Femur (tissue), 1 donor: ENCODE results near the gene LUZP1.

Experiments
- DNase-seq: peaks from one replicate; pipeline ENCODE4 v3.0.0-alpha.2; 2017

Gene LUZP1

DNA sequence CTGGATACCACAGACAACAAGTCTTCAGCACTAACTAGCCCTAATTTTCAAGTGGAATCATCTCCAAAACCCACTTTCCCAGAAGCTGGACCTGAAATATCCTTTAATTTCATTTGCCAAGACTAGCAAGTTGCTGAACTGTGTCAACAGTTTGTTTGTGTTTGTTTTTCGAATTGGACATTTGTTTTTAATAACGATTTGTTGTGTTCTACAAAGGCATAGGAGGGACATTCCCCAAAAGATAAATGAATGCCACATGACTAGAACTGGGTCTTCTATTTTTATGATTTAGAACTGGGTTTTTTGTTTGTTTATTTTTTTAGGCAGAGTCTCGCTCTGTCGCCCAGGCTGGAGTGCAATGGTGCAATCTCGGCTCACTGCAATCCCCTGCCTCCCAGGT is 17.9 kb downstream of the LUZP1 start:
- no peak for DNase-seq

DNA sequence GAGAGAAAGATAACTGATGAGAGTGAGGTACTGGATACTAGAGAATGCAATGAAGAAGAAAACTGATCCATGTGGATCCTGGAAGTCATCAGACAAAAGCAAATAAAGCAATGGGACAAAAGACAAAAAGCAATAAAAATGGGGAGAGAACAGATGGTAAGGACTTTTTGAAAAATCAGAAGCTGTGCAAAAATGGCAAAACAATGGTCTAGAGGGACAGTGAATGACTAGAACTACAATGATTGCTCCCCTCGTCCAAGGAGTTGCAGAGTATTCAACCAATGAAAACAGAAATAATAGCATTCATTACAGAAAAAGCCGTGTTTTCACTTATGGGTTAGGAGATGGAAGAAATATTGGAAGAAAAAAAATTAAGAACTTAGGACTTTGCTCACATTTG is 18.5 kb downstream of the LUZP1 start:
- DNase-seq, result no peak

DNA sequence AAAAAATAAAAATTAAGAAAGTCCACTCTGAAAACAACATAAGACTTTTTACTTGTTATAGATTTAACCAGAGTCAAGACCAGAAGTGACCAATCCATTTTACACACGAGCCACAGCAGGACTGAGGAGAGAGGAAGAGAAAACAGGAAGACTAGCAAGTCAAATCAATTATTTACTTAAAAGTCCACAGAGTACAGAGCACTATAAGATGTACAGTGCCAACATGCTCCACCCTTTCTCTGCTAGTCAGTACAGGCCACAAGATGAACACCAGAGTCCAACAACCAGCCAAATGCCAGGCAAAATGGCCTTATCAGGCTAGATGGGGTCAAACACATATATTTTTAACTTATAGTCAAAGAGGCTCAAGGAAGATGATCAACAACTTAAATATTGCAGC is 19.5 kb downstream of the LUZP1 start:
- no peak for DNase-seq

DNA sequence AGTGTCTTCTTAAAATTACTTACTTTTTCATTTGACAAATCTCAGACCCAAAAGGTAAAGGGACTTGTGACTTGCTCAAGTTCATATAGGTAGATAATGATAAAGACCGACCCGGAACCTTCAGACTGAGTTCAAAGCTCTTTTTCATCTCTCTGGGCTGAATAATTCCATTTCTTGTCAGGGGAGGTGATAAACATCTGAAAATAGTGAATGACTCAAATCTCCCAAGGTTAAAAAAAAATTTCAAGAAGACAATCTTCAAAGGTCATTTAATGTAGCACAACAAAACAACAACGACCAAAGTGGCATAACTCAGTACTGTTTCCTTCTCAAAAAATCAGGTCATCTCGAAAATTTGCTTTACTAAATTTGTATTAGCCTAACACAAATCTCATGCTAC is 20.6 kb downstream of the LUZP1 start:
- no peak for DNase-seq

DNA sequence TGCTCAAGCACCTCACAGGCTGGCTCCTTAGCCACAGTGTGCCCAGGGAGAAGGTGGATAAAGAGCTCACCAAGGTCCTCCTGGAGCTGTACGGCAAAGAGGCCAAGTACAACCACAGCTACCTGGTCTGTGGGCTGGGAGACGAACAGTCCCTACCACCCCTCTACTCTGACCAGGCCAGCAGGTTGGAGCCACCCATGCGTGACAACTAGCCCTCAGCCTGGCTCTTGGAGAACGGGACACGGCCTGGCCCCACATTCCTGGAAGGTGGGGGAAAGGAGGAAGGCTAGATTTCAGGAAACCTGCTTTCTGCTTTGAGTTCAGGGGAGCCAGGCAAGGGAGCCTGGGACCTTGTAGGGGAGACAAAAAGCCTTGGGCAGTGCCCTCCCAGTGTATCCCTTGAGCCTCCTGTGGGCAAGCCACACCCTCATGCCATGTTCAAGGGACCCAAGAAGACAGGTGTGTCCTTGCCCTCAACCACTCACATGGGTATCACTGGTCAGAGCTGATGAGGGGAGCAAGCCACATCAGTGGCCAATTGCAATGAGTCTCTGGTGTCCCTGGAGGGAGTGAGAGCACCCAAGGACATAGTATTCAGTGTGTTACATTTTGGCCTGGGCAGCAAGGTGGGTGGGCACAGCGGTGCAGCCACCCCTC is 27.6 kb downstream of the LUZP1 start:
- no peak for DNase-seq

DNA sequence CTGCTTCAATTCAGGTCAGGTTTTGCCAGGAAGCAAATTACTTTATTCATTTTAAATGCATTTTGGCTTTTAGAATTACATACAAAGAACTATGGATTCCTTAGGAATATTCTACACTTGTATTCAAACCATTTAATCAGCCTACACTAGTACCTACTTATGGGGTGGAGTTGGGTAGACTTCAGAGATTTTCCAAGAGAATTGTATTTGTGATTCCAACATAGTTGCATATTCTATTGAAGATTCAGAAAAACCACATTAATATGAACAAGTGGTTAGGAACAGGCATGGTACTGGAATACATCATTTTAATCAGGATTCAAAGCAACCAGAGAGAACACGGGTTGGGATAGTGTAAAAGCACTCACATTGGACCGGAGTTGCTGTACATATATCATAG is 33.4 kb downstream of the LUZP1 start:
- no peak for DNase-seq

DNA sequence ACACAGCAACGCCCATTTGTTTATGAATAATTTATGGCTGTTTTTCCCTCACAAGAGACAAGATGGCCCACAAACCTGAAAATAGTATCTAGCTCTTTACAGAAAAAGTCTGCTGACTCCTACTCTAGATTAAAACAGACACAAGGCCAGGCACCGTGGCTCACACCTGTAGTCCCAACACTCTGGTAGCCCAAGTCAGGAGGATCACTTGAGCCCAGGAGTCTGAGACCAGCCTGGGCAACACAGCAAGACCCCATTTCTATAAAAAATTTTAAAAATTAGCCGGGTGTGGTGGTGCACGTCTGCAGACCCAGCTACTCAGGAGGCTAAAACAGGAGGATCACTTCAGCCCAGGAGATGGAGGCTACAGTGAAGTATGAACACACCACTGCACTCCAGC is 34.6 kb downstream of the LUZP1 start:
- no peak for DNase-seq

DNA sequence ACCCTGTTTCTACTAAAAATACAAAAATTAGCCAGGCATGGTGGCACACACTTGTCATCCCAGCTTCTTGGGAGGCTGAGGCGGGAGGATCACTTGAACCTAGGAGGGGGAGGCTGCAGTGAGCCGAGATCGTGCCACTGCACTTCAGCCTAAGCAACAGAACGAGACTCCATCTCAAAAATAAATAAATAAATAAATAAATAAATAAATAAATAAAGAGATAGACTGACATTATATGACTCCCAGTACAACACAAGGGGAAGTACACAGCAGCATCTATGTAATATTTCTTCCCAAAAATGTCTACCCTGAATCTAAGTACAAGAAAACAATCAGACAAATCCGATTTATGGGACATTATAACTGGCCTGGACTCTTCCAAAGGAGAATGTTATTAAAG is 35.1 kb downstream of the LUZP1 start:
- DNase-seq, result no peak

DNA sequence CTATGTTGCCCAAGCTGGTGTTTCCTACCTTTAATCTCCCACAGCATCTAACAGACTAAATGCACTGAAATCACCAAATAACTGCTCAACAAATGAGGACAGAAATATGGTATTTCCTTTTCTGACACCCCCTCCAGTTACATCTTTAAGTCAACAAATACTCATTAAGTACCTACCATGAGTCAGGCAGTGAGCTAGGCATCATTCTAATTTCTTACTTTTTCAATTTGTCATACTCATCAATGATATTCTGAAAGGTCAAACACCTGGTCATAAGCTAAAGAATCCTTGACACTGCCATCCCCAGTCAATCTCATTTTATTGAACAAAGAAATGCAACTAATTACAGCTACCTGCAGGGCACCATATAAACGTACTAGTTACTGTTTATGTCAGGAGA is 36.6 kb downstream of the LUZP1 start:
- DNase-seq, result no peak

DNA sequence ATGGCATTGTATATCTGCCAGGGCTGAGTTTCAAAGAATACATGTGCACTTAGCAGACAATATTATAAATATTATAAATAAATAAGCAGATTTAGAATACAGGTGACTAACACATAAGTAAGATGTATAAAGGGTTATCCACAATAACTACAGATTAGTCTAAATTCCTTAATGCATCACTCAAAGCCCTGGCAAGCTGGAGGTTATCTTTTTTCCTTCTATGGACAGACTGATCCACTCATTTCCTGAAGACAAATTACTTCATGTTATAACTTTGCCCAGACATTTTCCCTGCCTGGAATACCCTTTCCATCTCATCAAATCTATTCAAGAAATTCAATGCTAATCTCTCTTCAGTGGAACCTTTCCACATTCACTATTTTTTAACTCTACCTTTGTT is 38.8 kb downstream of the LUZP1 start:
- no peak for DNase-seq

DNA sequence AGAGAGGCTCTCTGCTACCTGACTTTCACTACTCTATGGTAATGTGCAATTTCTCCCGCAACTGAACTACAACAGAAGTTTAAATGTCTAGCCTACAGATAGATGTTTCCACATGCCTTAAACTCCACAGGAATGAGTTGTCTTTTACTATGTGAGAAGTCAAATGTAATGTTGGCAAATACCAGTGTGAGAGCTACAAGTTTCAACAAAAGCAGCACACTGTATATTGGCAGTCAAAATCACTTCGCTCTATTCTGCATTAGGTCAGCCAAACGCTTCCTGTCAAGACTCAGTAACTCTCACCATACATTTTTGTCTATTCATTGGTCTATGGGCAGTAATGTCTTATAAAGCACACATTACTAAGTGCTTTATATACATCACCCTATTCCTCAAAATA is 41.9 kb downstream of the LUZP1 start:
- no peak for DNase-seq

DNA sequence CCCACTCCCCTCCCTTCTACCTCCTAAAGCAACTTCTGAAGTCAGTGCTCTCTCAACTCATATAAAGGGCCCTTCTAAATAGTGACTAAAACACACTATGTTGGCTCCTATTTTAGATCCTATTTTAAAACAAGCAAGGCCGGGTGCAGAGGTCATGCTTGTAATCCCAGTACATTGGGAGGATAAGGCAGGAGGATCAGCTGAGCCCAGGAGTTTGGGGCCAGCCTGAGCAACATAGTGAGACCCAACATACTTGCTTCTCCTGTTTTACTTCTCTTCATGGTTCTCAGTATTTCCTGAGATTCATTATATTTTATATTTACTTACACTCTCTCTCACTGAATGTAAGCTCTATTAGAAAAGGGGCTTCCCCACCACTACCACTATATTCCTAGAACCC is 42.5 kb downstream of the LUZP1 start:
- no peak for DNase-seq

DNA sequence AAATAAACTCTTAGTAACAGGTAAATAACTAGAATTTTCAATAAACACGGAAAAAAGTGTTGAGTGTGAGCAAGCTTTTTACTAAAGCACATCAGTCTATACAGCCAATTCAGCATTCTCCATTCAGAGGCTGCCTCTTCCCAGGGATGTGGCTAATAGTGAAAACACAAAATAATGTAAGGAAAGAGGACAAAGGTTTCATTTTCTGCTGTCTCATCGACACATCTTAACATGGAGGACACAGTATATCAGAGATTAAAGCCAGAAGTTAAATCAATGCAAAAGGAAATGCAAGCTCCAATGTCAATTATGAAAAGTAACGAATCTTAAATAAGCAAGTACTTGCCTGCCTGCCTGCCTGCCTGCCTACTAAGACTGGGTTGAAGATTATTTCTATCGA is 43.2 kb downstream of the LUZP1 start:
- no peak for DNase-seq

DNA sequence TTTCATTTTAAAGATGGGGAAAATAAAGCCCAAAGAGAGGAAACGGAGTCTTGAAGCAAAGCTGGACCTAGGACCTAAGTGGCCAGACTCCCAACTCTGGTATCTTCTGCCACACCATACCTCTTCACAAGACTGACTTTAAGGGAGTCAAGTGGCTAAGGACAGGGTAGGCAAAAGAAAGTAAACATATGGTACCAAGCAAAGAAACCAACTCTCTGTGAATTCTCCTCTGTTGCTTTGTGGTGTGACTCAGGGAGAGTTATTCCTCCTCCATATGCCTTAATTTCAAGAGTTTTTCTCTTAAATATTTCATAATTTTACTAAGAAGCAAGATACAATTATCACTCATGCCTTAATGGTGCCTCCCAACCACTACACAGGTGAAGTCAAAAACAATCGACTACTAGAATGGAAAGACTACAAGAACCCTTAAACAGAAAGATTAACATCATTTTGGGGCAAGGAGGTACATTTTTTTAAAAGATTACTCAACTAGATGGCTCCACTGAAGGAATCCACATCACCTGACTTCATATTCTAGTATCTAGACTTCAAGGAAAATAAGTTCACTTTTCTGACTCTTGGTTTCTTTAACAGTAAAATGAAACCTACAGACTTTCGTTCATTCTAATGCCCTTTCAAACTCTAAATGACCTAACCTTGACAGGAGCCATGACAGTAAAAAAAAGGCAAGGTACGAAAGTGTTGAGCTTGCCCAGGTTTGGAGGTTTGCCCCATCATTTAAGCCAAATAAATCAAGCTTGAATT is 44.2 kb downstream of the LUZP1 start:
- no peak for DNase-seq

DNA sequence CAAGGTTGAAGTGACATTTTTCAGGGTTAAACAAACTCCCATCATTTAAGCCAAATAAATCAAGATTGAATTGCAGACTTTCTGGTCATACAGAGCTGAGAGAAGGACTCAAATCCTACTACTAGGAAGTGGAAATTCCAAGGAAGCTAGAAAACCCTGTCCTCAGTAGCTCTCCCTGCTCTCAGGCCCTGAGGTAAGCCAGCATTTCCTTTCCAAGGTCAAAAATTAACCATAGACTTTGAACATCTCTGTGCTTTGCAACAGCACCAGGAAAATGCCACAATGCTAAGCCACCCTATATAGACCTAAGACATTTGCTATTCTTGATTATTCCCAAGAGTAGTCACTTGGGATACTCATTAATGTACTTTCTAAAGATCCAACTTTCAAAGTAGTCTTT is 45.1 kb downstream of the LUZP1 start:
- no peak for DNase-seq

DNA sequence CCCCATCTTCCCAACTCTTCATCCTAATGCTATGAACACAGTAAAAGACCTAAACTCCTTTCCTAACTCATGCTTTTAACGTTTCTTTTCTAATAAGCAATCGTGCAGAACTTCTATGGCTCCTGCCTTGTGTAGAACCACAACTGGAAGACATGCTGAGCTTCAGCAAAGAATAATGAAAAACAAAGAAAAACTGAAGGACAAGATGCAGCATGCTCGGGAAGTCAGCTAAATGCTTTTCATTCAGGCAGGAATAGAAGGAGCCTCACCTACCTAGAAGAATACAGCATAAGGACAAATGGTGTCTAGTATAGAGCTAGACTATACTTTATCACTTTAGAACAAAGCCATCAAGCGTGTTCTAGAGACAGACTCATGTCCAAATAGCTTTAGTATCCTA is 45.9 kb downstream of the LUZP1 start:
- DNase-seq, result no peak

DNA sequence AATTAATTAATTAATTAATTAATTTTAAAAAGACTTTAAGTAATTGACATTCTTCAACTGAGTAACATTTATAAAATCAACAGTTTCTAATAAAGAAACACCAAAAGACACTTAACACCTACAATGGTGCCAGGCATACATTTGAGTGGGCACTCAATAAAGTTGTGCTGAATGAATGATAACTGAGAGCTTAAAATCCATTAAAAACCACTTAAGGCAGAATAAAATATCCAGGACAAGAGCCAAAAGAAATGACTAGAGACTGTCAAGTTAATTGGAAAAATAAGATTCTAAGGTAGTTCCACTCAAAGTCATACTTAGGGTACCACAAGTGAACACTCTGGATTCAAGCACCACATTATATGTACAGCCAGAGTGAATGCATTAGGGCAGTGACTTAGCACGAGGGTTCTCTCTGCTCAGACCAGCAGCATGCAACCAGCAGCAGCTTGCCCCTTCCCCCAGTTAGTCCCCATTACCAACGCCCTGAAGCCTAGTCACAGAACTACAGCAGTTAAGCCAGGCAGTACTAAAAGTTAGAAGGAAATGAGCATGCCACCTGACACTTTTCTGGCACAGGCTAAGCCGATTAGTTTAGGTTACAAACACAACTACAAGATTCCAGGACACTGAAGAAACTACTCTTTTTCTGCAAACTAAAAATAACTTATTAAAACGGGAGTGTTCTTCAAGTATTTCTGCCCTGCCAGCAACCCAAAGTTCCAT is 46.5 kb downstream of the LUZP1 start:
- peak; percentile 62 for DNase-seq

DNA sequence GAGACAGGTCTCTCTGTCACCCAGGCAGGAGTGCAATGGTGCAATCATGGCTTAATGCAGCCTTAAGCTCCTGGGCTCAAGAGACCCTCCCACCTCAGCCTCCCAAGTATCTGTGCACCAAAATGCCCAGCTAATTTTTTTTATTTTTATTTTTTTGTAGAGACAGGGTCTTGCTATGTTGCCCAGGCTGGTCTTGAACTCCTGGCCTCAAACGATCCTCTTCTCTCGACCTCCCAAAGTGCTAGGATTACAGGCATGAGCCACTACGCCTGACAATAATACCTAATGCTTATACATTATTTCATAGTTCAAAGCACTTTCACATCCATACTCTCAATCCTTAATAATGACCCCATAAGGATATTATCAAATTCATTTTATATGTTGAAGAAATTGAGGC is 48.3 kb downstream of the LUZP1 start:
- no peak for DNase-seq

DNA sequence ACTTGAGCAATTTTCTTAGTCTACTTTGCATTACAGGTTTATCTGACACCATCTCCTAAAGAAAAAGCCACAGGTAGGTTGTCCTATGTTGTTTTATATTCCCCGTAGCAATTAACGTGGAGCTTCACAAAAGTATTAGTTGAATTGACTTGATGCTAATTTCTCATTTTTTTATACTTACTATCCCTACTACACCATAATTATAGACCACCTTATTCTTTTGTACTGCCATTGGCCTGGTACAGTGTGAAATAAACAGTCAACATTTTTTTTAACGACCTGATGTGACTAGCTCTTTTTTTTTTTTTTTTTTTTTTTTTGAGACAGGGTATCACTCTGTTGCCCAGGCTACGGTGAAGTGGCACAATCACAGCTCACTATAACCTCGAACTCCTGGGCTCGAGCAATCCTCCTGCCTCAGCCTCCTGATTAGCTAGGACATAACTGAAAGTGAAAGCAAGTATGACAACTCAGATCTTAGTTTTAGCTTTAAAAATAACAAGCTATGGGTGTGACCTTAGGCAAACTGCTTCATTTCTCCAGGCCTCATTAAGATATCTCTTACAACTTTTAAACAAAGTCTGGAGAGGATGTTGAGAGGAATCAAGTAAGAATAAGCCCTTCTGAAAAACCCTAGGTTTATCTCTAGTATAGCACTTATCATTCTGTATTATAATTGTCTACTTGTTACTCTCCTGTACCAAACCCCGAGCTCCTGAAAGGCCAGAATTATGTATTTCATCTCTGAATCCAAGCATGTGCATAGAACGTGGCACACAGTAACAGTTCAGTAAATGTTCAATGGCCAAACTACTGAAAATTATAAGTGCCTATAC is 49.5 kb downstream of the LUZP1 start:
- no peak for DNase-seq

DNA sequence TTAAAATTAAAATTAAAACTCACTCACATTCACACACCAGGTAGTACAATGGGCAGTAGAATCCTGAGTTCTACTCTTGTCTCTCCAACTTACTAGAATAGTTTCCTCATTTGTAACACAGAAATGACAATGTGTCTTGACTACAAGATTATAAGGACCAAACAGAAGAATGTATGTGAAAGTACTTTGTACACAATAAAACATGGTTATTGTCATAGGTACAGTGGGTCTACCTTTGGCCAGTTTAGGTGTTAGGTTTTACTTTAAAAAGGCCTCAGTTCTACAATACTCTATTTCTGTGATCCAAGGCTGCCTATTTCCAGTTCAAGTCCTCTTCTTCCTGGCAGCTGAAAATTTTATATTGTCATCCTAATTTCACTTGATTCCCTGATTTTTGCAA is 50.2 kb downstream of the LUZP1 start:
- DNase-seq, result no peak

DNA sequence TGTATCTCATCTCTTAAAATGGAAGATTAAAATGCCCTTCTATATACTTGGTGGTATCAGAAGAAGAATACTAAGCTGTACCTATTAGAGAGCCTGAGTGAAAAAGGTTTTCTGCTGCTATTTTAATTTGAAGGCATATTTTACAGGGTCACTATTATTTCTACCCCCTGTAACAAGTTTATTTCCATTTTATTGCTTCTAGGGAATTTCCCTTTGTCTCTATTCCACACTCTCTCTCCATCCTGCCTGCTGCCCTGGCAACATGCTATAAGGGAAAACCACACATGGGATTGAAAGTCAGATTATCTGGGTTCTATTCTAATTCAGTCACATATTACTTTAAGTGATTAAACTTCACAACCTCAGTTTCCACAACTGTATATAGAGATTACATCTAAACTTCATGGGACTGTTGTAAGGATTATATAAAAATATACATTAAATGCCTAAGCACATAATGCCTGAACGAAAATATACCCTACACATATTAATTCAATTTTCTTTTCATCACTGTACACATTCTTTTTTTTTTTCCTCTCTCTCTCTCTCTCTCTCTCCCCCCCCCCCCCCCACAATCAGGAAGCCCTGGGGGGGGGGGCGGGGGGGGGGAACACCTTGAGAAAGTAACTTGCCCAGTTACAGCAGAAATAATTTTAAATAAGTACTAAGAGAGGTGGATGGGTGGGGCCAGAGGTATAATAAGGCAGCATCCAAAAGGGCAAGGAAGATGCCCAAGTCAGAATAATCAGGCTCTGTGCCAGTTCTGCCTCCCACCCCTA is 51.5 kb downstream of the LUZP1 start:
- no peak for DNase-seq

DNA sequence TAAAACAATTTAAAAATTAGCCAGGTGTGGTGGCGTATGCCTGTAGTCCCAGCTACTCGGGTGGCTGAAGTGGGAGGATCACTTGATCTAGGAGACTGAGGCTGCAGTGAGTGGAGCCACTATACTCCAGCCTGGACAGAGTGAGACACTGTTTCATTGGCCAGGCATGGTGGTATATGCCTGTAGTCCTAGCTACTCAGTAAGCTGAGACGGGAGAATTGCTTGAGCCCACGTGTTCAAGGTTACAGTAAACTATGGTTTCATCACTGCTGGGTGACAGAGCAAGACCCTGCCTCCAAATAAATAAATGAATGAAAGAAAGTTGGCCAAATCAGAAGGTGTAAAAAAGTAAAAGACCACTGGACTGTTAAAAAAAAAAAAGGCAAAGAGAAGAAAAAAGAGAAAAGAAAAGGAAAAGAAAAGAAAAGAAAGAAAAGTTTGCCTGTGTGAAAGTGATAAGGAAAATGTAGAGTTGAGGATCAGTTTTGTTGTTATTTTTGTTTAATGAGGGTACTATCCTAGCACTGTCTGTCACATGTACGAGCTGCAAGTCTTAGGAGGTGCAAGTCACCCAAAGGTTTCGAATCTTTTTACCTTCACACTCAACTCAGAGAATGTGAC is 52.3 kb downstream of the LUZP1 start:
- no peak for DNase-seq
